ENCODE data around the gene ITPR1.

ITPR1 gene

DNA sequence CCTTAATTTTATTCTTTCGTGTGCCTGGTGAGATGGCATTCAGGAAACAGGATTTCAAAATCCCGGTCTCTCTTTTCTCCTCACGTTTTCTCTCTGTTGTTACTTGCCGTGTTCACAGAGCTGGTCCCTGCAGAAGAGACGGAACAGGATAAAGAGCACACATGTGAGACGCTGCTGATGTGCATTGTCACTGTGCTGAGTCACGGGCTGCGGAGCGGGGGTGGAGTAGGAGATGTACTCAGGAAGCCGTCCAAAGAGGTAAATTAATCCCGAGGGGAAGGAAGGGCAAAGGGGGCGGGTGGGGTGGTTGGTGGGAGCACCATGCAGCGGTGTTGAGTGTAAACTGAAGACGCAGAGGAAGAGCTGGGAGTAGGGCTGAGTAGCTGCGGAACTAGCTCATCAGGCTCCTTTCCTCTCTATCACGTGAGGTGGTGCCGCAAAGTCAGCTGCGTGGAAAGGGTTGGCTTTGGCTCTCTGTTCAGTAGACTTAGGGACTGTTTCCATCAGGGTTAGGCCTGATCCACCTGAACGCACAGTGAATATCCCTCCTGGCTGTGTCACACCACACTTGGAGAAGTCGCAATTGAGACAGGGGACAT lies 321.3 kb downstream of the ITPR1 start:
- H3K36me3 ChIP-seq (ENCODE audit: insufficient read depth, insufficient read length, low read length) = peaks cover 16% of the 10 kb centered on the region
- TF ChIP-seq YY1 (IDR thresholded peaks at IDR 0.05; ENCODE audit: insufficient read depth, insufficient read length) (no peak), ZNF274 (IDR thresholded peaks at IDR 0.05; ENCODE audit: low read depth, low read length) (no peak), SUZ12 (IDR thresholded peaks at IDR 0.05; ENCODE audit: extremely low read depth, insufficient read depth, insufficient read length) (no peak)
- H3K4me3 ChIP-seq (ENCODE audit: insufficient read length, low read depth) = no peak overlapping the region

DNA sequence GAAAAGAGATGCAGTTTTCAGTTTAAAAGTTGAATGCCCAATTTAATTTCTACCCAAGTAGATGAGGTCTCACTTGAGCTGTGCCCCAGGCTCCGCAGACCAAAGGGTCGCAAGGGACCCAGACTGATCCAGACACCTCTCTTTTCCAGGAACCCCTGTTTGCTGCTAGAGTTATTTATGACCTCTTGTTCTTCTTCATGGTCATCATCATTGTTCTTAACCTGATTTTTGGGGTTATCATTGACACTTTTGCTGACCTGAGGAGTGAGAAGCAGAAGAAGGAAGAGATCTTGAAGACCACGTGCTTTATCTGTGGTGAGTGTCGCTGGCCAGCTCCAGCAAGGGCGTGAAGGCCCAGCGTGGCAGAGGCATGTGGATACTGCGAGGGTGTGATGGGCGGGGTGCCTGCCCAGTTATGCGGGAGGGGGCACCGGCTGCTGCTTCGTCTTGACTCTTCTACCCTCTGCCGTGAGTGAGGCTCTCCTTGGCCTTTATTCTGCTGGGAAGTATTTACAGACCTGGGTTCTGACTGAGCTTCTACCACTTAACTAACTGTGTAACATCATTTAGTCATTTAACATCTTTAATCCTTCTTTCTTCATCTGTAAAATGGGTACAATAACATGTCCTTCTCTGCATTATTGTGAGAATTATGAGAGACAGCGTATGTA lies 321.9 kb downstream of the ITPR1 start:
- Histone ChIP-seq H3K36me3 (ENCODE audit: insufficient read depth, insufficient read length, low read length) (peaks cover 16% of the 10 kb centered on the region), H3K9ac (ENCODE audit: insufficient read length, low read depth) (no peak overlapping the region), H3K27me3 (ENCODE audit: insufficient read depth, insufficient read length) (no peaks in the 10 kb centered on the region), H3K4me3 (ENCODE audit: insufficient read length, low read depth) (no peak overlapping the region), H3K4me1 (ENCODE audit: insufficient read depth, insufficient read length) (no peaks in the 10 kb centered on the region), H3K9me3 (ENCODE audit: insufficient read depth, low read length) (peaks cover 17% of the 10 kb centered on the region; the same call in 1 of the 2 replicates)
- TF ChIP-seq ZNF274 (IDR thresholded peaks at IDR 0.05; ENCODE audit: low read depth, low read length) = no peak
- no peak for TF ChIP-seq YY1 (IDR thresholded peaks at IDR 0.05; ENCODE audit: insufficient read depth, insufficient read length)
- no peak for TF ChIP-seq SUZ12 (IDR thresholded peaks at IDR 0.05; ENCODE audit: extremely low read depth, insufficient read depth, insufficient read length)
- no peak for DNase-seq (ENCODE audit: low read depth, low spot score)

More for the DNA sequence above, 321.3 kb downstream of the ITPR1 start:
- DNase-seq (ENCODE audit: low read depth, low spot score) = no peak
- Histone ChIP-seq H3K4me1 (ENCODE audit: insufficient read depth, insufficient read length) (no peaks in the 10 kb centered on the region), H3K27me3 (ENCODE audit: insufficient read depth, insufficient read length) (no peaks in the 10 kb centered on the region), H3K9ac (ENCODE audit: insufficient read length, low read depth) (no peak overlapping the region), H3K9me3 (ENCODE audit: insufficient read depth, low read length) (peaks cover 17% of the 10 kb centered on the region; the same call in 1 of the 2 replicates)

DNA sequence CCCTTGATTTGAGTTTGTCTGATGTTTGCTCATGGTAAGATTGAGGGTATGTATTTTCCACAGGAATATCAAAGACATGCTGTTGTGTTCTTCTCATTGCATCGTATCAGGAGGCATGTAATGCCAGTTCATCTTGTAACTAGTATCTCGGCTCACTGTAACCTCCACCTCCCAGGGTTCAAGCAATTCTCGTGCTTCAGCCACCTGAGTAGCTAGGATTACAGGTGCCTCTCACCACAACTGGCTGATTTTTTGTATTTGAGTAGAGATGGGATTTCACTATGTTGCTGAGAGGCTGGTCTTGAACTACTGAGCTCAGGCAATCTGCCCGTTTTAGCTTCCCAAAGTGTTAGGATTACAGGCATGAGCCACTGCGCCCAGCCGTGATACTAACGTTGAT lies 323.2 kb downstream of the ITPR1 start:
- Histone ChIP-seq H3K4me3 (ENCODE audit: insufficient read length, low read depth) (no peak overlapping the region), H3K4me1 (ENCODE audit: insufficient read depth, insufficient read length) (peaks cover 1% of the 10 kb centered on the region), H3K36me3 (ENCODE audit: insufficient read depth, insufficient read length, low read length) (peaks cover 16% of the 10 kb centered on the region), H3K9ac (ENCODE audit: insufficient read length, low read depth) (no peak overlapping the region), H3K9me3 (ENCODE audit: insufficient read depth, low read length) (peaks cover 17% of the 10 kb centered on the region; the same call in 1 of the 2 replicates), H3K27me3 (ENCODE audit: insufficient read depth, insufficient read length) (no peaks in the 10 kb centered on the region)
- no peak for DNase-seq (ENCODE audit: low read depth, low spot score)
- TF ChIP-seq YY1 (IDR thresholded peaks at IDR 0.05; ENCODE audit: insufficient read depth, insufficient read length) (no peak), ZNF274 (IDR thresholded peaks at IDR 0.05; ENCODE audit: low read depth, low read length) (no peak), SUZ12 (IDR thresholded peaks at IDR 0.05; ENCODE audit: extremely low read depth, insufficient read depth, insufficient read length) (no peak)

GRCh38 chr3:4816718-4817117 lies 323.6 kb downstream of the ITPR1 start:
- DNase-seq (ENCODE audit: low read depth, low spot score) = no peak
- Histone ChIP-seq H3K4me3 (ENCODE audit: insufficient read length, low read depth) (no peak overlapping the region), H3K9ac (ENCODE audit: insufficient read length, low read depth) (no peak overlapping the region), H3K27me3 (ENCODE audit: insufficient read depth, insufficient read length) (no peaks in the 10 kb centered on the region), H3K9me3 (ENCODE audit: insufficient read depth, low read length) (peaks cover 17% of the 10 kb centered on the region; the same call in 1 of the 2 replicates), H3K36me3 (ENCODE audit: insufficient read depth, insufficient read length, low read length) (peaks cover 16% of the 10 kb centered on the region), H3K4me1 (ENCODE audit: insufficient read depth, insufficient read length) (peaks cover 1% of the 10 kb centered on the region)
- TF ChIP-seq YY1 (IDR thresholded peaks at IDR 0.05; ENCODE audit: insufficient read depth, insufficient read length) (no peak), ZNF274 (IDR thresholded peaks at IDR 0.05; ENCODE audit: low read depth, low read length) (no peak), SUZ12 (IDR thresholded peaks at IDR 0.05; ENCODE audit: extremely low read depth, insufficient read depth, insufficient read length) (no peak)

- DNase-seq (ENCODE audit: low read depth, low spot score) = no peak
- Histone ChIP-seq H3K4me1 (ENCODE audit: insufficient read depth, insufficient read length) (peaks cover 1% of the 10 kb centered on the region), H3K36me3 (ENCODE audit: insufficient read depth, insufficient read length, low read length) (peaks cover 16% of the 10 kb centered on the region), H3K27me3 (ENCODE audit: insufficient read depth, insufficient read length) (no peaks in the 10 kb centered on the region), H3K9me3 (ENCODE audit: insufficient read depth, low read length) (peaks cover 17% of the 10 kb centered on the region; the same call in 1 of the 2 replicates), H3K9ac (ENCODE audit: insufficient read length, low read depth) (no peak overlapping the region), H3K4me3 (ENCODE audit: insufficient read length, low read depth) (no peak overlapping the region)
- TF ChIP-seq YY1 (IDR thresholded peaks at IDR 0.05; ENCODE audit: insufficient read depth, insufficient read length) = no peak
- no peak for TF ChIP-seq ZNF274 (IDR thresholded peaks at IDR 0.05; ENCODE audit: low read depth, low read length)
- no peak for TF ChIP-seq SUZ12 (IDR thresholded peaks at IDR 0.05; ENCODE audit: extremely low read depth, insufficient read depth, insufficient read length)
Measured at GRCh38 chr3:4817128-4817527, 324.0 kb downstream of the ITPR1 start.

DNA sequence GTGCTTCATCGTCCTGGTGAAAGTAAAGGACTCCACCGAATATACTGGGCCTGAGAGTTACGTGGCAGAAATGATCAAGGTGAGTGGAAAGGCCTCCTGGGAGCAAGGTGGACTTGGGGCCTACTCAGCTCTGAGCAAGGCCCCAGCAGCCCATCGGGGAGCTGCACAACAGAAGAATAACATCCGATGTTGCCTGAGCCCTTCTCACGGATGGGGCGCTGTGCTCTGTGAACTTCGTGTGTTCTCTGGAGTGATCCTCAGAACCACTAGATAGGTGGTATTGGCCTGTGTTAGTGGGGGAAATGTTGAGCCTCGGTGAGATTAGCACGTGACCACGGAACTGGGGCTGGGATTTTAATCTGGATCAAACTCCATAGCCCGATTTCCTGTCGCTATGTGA lies 325.0 kb downstream of the ITPR1 start:
- Histone ChIP-seq H3K27me3 (ENCODE audit: insufficient read depth, insufficient read length) (no peaks in the 10 kb centered on the region), H3K4me3 (ENCODE audit: insufficient read length, low read depth) (no peak overlapping the region), H3K9ac (ENCODE audit: insufficient read length, low read depth) (no peak overlapping the region), H3K36me3 (ENCODE audit: insufficient read depth, insufficient read length, low read length) (peaks cover 16% of the 10 kb centered on the region), H3K4me1 (ENCODE audit: insufficient read depth, insufficient read length) (peaks cover 1% of the 10 kb centered on the region), H3K9me3 (ENCODE audit: insufficient read depth, low read length) (peaks cover 17% of the 10 kb centered on the region; the same call in 1 of the 2 replicates)
- DNase-seq (ENCODE audit: low read depth, low spot score) = no peak
- TF ChIP-seq YY1 (IDR thresholded peaks at IDR 0.05; ENCODE audit: insufficient read depth, insufficient read length) (no peak), ZNF274 (IDR thresholded peaks at IDR 0.05; ENCODE audit: low read depth, low read length) (no peak)

DNA sequence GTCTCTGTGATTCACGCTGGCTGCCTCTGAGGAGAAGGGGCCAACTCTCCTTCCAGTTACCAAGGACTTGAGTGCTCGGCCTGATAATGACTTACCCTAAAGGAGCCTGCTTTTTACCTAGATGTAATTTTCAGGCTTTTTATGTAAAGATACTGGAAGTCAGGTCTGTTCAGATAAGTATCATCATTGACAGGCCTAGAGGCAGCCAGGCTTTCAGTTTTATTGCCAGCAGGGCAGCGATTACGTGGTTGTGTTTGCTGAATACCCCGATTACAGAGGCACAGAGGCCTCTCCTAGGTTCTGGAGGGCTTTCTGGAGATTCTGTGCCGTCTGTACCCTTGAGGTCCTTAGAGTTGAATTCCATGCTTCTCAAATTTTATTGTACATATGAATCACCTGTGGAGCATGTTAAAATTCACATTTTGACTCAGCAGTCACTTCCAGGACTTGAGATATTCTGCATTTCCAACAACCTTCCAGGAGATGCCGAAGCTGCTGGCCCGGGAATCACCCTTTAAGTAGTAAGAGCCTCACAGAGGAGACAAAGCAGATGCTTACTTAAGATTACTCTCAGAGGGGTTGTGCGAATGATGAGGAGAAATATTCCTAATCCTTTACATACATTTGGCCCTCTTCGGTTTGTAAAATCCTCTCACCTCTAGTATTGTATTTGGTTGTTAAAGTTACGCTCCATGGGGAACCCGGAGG lies 326.0 kb downstream of the ITPR1 start:
- peaks cover 16% of the 10 kb centered on the region for H3K36me3 ChIP-seq (ENCODE audit: insufficient read depth, insufficient read length, low read length)
- no peak for TF ChIP-seq ZNF274 (IDR thresholded peaks at IDR 0.05; ENCODE audit: low read depth, low read length)
- no peak for TF ChIP-seq SUZ12 (IDR thresholded peaks at IDR 0.05; ENCODE audit: extremely low read depth, insufficient read depth, insufficient read length)
- TF ChIP-seq YY1 (IDR thresholded peaks at IDR 0.05; ENCODE audit: insufficient read depth, insufficient read length) = no peak
- no peak overlapping the region for H3K9ac ChIP-seq (ENCODE audit: insufficient read length, low read depth)
- H3K27me3 ChIP-seq (ENCODE audit: insufficient read depth, insufficient read length) = no peaks in the 10 kb centered on the region
- no peak for DNase-seq (ENCODE audit: low read depth, low spot score)
- H3K4me1 ChIP-seq (ENCODE audit: insufficient read depth, insufficient read length) = peaks cover 1% of the 10 kb centered on the region
- H3K9me3 ChIP-seq (ENCODE audit: insufficient read depth, low read length) = peaks cover 17% of the 10 kb centered on the region; the same call in 1 of the 2 replicates
- no peak overlapping the region for H3K4me3 ChIP-seq (ENCODE audit: insufficient read length, low read depth)
